Tibial nerve (tissue), 4 donors: ENCODE measurements around the gene TPRX1.

Experiments
- CTCF ChIP-seq, 5 experiments: fragments of 200-600 bp in 3 of 5; fragments of 450-650 bp in 2 of 5; sonication (generic) in 3 of 5; IDR thresholded peaks; one replicate each; pipeline ENCODE4 v1.5.1; 2016 to 2019; ENCODE audit warnings: antibody characterized with exemption in 5 of 5, mild to moderate bottlenecking in 3 of 5, moderate library complexity in 2 of 5
- EP300 ChIP-seq, 2 donors: sonication (generic); formaldehyde crosslinking; IDR thresholded peaks; one replicate each; pipeline ENCODE4 v1.6.1; 2017; ENCODE audit warnings: antibody characterized with exemption in 2 of 2, mild to moderate bottlenecking in 1 of 2

GRCh38 chr19:47839411-47839810, 35.1 kb upstream of the TPRX1 start:
- TF ChIP-seq CTCF (IDR thresholded peaks at IDR 0.05) (no peak), EP300 (IDR thresholded peaks at IDR 0.05) (no peak)
